ENCODE measurements around the gene MRPL36. TPM values are rescaled to one million over a fixed set of nuclear protein-coding genes. Genes with fewer than 3 reads are reported as not detected.

MRPL36 gene
- total RNA-seq, 1 experiment from 2014 or later, result 145 TPM

DNA sequence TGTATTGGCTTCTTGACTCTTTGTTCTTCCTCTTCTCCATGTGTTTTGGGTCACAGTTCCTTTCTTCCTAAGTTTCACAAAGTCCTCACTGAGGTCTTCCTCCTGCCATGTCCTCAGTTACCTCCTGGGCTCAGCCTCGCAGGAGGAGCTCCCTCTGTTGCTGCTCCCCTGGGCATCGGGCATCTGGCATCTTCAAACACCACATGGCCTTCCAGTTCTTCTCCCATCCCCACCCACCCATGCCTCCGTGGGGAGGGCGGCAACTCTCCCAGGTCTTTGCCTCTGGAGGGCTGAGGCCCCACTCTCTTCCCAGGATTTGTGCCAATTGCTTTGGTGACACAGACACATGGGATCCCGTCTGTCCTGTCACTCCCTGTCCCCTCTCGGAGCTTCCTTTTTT lies 22.8 kb downstream of the MRPL36 start:
- no peaks in the 10 kb centered on the region for H3K79me2 ChIP-seq (ENCODE audit: low read depth)
- H3K27me3 ChIP-seq (ENCODE audit: insufficient read depth, low read depth), result peaks cover 96% of the 10 kb centered on the region
- H2AFZ ChIP-seq, result no peak overlapping the region
- H3K4me2 ChIP-seq, result no peak overlapping the region
- TF ChIP-seq, protein P1, sequence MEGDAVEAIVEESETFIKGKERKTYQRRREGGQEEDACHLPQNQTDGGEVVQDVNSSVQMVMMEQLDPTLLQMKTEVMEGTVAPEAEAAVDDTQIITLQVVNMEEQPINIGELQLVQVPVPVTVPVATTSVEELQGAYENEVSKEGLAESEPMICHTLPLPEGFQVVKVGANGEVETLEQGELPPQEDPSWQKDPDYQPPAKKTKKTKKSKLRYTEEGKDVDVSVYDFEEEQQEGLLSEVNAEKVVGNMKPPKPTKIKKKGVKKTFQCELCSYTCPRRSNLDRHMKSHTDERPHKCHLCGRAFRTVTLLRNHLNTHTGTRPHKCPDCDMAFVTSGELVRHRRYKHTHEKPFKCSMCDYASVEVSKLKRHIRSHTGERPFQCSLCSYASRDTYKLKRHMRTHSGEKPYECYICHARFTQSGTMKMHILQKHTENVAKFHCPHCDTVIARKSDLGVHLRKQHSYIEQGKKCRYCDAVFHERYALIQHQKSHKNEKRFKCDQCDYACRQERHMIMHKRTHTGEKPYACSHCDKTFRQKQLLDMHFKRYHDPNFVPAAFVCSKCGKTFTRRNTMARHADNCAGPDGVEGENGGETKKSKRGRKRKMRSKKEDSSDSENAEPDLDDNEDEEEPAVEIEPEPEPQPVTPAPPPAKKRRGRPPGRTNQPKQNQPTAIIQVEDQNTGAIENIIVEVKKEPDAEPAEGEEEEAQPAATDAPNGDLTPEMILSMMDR (conservative IDR thresholded peaks at IDR 0.05), result no peak
- ChIA-PET POLR2A (ENCODE audit: unreplicated experiment) (interaction anchor here (0.7 kb wide), 1 partner anchor 14 kb away, joined by 4 read pairs; no protein-coding TSS in a partner anchor), CTCF (interaction anchor here (0.9 kb wide), 1 partner anchor 13 kb away, joined by 4 read pairs; no protein-coding TSS in a partner anchor)
- H3K27ac ChIP-seq, result no peak overlapping the region
- BruUV-seq (replicated peaks), result no TSS peak
- DNase-seq, result no peak
- intact Hi-C loops (cut with micrococcal nuclease; ENCODE audit: unreplicated experiment), result no loop called here
- H3K4me3 ChIP-seq, result no peak overlapping the region
- no peaks in the 10 kb centered on the region for H3K9me3 ChIP-seq (ENCODE audit: insufficient read depth, low read depth)
- no peaks in the 10 kb centered on the region for H3K9me2 ChIP-seq (ENCODE audit: insufficient read depth)
- no peaks in the 10 kb centered on the region for H3F3A ChIP-seq (ENCODE audit: insufficient read depth, low read depth)
- peaks cover 4% of the 10 kb centered on the region; the same call in 1 of the 2 replicates for H4K20me1 ChIP-seq (ENCODE audit: insufficient read depth)
- H3K4me1 ChIP-seq (replicated peaks; ENCODE audit: insufficient read depth), result no peaks in the 10 kb centered on the region
- H3K36me3 ChIP-seq (ENCODE audit: low read depth), result no peaks in the 10 kb centered on the region

DNA sequence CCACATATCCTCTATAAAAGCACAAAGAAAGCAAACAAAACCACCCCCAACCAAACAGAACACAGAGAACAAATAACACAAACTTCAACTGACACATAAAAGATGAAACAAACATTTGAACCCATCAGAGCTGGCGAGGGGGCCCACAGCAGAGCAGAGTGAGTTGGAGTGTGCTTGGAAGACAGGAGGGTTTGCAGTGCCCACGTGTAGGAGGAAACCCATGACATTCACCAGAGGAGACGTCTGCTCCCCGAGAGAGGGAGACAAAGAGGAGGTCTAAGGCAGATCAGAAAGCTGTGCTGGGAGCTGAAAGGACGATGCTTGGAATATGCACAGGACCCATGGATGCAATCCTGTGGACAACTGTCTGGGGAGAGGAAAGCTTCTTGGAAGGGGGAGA lies 27.0 kb downstream of the MRPL36 start:
- Histone ChIP-seq H3K27ac (no peak overlapping the region), H3K79me2 (ENCODE audit: low read depth) (no peaks in the 10 kb centered on the region), H3F3A (ENCODE audit: insufficient read depth, low read depth) (no peaks in the 10 kb centered on the region), H3K9me2 (ENCODE audit: insufficient read depth) (no peaks in the 10 kb centered on the region), H3K4me2 (no peak overlapping the region), H3K9me3 (ENCODE audit: insufficient read depth, low read depth) (no peaks in the 10 kb centered on the region), H3K4me3 (no peak overlapping the region), H3K4me1 (replicated peaks; ENCODE audit: insufficient read depth) (no peaks in the 10 kb centered on the region), H2AFZ (no peak overlapping the region), H3K27me3 (ENCODE audit: insufficient read depth, low read depth) (peaks cover 95% of the 10 kb centered on the region), H3K36me3 (ENCODE audit: low read depth) (no peaks in the 10 kb centered on the region), H4K20me1 (ENCODE audit: insufficient read depth) (peaks cover 4% of the 10 kb centered on the region; the same call in 1 of the 2 replicates)
- ChIA-PET POLR2A (ENCODE audit: unreplicated experiment) (interaction anchor here (0.6 kb wide), 1 partner anchor 1317 kb away, joined by 4 read pairs; no protein-coding TSS in a partner anchor), CTCF (no interaction called here)
- TF ChIP-seq EZH2 (IDR thresholded peaks at IDR 0.05; ENCODE audit: low read depth), result 0 out of 2 replicates have a peak, but pooled peaks have one; percentile 7
- TF ChIP-seq, protein P1 (conservative IDR thresholded peaks at IDR 0.05), result peak; percentile 60; the same call in 1 of the 2 replicates
- no peak for DNase-seq
- intact Hi-C loops (cut with micrococcal nuclease; ENCODE audit: unreplicated experiment), result no loop called here
- no TSS peak for BruUV-seq (replicated peaks)

DNA sequence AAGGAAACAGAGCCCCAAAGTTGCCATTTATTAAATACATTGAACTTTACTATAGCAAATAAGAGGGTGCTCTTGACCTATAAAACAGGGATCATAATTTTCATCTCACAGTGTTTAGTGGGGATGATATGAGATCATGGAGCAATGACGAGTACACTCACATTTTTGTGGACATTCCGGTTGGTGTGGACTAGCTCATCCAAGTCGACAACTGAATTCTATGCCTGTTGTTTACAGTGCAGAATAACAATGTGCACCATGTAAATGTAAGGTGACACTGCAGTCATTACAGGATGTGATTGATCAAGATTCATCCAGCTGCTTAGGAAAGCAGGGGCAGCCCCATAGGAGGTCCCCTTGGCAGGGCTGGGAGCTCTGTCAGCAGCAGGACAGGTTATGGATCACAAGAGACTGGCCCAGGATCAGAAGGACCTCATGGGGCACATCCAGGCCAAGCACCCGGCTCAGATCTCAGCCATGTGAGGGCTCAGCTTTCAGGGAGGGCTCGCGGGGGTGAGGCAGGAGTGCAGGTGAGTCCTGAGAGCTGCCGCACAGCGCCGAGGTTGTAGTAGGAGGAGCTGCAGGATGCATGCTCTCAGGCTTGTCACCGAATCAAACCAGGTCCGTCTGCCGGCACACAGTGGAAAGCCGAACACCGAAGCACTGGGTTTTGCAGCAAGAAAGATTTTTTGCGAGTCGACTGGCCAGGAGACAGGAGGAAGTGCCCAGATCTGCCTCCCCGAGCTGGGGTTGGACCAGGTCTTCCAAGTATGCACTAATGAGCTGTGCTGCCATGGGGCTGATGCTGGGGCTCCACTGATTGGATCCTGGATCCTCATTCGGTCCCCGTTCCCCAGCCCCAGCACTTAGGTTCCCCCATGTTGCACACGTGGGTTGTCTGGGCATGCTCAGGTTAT lies 28.2 kb downstream of the MRPL36 start:
- ChIA-PET POLR2A (ENCODE audit: unreplicated experiment) (no interaction called here), CTCF (no interaction called here)
- H3K4me3 ChIP-seq, result no peak overlapping the region
- no peaks in the 10 kb centered on the region for H3K79me2 ChIP-seq (ENCODE audit: low read depth)
- no TSS peak for BruUV-seq (replicated peaks)
- H3K4me1 ChIP-seq (replicated peaks; ENCODE audit: insufficient read depth), result no peaks in the 10 kb centered on the region
- H4K20me1 ChIP-seq (ENCODE audit: insufficient read depth), result peaks cover 4% of the 10 kb centered on the region; the same call in 1 of the 2 replicates
- H3K27ac ChIP-seq, result no peak overlapping the region
- H2AFZ ChIP-seq, result no peak overlapping the region
- no peak overlapping the region for H3K4me2 ChIP-seq
- peaks cover 95% of the 10 kb centered on the region for H3K27me3 ChIP-seq (ENCODE audit: insufficient read depth, low read depth)
- H3K36me3 ChIP-seq (ENCODE audit: low read depth), result no peaks in the 10 kb centered on the region
- H3F3A ChIP-seq (ENCODE audit: insufficient read depth, low read depth), result no peaks in the 10 kb centered on the region
- intact Hi-C loops (cut with micrococcal nuclease; ENCODE audit: unreplicated experiment), result no loop called here
- TF ChIP-seq EZH2 (IDR thresholded peaks at IDR 0.05; ENCODE audit: low read depth), result no peak
- TF ChIP-seq, protein P1 (conservative IDR thresholded peaks at IDR 0.05), result no peak
- H3K9me2 ChIP-seq (ENCODE audit: insufficient read depth), result no peaks in the 10 kb centered on the region
- no peaks in the 10 kb centered on the region for H3K9me3 ChIP-seq (ENCODE audit: insufficient read depth, low read depth)
- no peak for DNase-seq
